Astrocyte of the hippocampus (primary cell): Measurements from ENCODE around the gene ABAT.
"Not testable (repeated sequence)": the region's sequence is repeated elsewhere in the genome, so short reads cannot be mapped to it uniquely, and the experiment has no call there.

Experiments used
- DNase-seq: peaks from one replicate; pipeline ENCODE4 v3.0.0; 2011; ENCODE audit warnings: low read depth, low spot score

ABAT gene

DNA sequence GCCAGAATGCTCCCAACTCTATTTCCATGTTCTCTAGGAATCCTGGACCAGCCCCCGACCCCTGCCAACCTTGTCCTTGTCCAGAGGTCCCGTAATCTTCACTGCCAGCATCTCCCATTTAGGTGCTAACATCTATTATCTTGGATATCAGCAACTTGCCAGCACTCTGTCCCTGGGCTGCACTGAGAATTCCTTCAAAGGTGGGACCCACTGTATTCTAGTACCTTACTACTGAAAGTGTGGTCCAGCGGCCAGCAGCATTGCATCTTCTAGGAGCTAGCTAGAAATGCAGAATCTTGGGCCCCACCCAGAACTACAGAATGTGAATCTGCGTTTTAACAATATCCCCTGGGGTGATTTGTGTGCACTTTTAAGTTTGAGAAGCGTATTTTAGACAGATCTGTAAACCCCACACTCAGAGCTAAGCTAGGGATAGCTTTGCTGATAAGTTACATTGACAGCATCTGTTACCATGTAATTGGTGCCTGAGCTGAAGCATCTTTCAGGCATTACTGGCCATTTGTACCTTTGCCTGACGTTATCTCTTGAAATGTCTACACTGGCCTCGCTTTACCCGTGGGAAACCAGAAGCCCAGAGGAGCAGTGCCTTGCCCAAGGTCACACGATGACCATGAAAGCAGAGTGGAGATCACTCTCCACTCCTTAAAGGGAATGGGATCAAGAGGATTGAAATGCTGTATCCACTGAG lies 8.3 kb downstream of the ABAT start:
- DNase-seq: no peak

DNA sequence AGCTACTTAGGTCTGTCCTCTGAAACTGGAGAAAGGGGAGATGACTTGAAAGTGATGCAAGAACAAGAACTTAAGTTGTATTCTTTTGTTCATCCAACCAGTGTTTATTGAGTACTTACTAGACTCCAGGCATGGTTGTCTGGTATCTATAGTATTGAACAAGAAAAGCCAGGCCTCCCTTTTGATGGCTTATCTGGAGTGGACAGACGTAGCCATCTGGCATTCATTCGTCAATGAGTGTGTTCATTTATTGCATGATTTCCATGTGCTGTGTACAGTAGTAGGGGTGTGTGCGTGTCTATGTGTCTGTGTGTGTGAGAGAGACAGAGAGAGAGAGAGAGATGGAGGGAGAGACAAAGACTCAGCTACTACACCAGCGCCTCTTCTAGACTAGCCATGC lies 9.2 kb downstream of the ABAT start:
- no peak for DNase-seq

- no peak for DNase-seq
These were observed 11.2 kb downstream of the ABAT start for GRCh38 chr16:8685617-8686016.

DNA sequence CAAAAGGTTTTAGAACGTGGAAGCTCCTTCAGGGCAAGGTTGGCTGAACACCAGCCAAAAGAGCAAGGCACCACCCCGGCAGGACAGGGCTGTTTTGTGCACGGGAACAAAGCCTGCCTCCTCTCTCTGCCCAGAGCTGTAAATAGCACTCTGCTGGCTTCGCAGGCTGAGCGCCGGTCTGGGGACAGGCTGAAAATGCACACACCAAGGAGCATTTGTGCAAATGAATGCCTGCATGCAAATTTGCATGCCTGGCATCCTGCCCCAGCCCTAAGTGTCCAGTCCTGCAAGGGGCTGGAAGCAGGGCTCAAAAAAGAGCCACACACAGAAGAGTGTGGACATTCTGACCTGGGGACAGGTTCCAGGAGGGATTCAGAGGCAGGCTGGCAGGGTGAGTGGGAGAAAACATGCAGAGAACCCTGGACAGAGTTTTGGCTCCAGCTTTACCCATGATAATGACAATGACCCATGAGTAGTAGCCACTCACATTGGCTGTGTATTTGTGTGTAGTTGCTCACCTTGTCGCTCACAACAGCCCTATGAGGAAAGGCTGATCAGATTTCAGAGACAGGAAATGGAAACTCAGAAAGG lies 11.7 kb downstream of the ABAT start:
- DNase-seq: peak; percentile 53

- no peak for DNase-seq
These were observed 12.5 kb downstream of the ABAT start for GRCh38 chr16:8686879-8687278.

DNA sequence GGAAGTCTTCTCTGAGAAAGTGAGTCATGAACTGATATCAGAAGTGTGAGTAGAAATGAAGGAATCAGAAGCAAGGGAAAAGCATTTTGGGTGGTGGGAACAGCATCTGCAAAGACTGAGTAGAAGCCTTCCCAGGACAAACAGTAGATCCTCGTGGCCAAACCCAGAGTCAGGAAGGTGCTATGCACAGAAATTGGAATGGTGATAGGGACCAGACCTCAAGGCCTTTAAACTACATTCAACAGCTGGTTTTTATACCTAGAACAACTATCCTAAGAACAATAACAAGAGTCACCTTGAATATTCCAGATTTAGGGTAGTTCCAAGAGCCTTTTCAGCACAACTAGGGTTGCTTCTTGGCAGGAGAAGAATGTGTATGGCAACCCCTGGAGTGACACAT lies 15.3 kb downstream of the ABAT start:
- DNase-seq: no peak

GRCh38 chr16:8691728-8692127 lies 17.3 kb downstream of the ABAT start:
- DNase-seq: no peak

- DNase-seq: no peak
These were observed 20.6 kb downstream of the ABAT start for GRCh38 chr16:8694795-8695728.

DNA sequence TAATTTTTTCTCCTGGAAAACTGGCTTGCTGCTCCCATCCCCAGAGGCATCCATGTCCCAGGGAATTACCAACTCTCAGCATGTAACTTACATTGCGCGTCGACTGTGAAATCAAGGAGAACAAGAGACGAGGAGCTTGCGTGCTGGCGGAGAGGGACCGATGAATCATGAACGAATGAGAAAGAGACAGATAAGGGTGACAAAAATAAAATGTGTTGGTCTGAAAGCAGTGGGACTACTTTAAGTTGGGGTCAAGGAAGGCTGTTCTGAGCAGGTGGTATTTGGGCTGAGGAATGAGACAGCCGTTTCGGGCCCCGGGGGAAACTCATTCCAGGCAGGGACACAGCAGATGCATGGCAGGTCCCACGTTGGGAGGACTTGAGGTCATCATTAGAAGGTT lies 22.5 kb downstream of the ABAT start:
- no peak for DNase-seq

DNA sequence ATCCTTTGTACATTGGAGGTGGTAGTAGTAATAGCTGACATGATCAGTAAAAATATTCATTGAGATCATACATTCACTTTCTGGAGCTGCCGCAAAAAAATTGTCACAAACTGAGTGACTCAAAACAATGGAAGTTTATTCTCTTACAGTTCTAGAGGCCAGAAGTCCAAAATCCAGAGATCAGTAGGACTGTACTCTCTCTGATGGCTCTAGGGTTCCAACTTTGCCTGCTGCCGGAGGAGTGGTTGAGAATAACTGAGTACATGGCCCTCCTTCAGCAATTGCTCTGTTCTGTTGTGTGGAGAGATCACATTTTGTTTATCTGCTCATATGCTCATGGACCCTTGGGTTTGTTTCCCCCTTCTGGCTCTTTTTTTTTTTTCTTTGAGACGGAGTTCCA lies 23.5 kb downstream of the ABAT start:
- no peak for DNase-seq

GRCh38 chr16:8703693-8704092 lies 29.3 kb downstream of the ABAT start:
- no peak for DNase-seq

DNA sequence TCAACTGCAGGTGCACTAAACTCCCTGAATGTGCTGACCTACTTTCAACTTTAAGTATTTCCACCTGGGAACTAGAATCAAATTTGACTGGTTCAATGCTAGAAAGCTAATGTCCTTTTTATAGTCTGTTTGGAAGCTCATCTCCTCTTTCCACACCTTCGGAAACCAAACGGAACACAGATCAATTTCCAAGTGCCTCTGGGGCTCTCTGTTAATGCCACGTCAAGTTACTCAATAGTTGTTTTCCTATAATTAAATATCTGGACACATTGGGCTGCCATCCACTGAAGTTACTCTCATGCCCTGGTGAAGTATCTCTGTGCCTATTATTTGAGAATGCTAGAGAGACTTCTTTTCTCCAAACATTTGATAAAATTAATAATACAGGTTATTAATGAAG lies 29.7 kb downstream of the ABAT start:
- DNase-seq: no peak

DNA sequence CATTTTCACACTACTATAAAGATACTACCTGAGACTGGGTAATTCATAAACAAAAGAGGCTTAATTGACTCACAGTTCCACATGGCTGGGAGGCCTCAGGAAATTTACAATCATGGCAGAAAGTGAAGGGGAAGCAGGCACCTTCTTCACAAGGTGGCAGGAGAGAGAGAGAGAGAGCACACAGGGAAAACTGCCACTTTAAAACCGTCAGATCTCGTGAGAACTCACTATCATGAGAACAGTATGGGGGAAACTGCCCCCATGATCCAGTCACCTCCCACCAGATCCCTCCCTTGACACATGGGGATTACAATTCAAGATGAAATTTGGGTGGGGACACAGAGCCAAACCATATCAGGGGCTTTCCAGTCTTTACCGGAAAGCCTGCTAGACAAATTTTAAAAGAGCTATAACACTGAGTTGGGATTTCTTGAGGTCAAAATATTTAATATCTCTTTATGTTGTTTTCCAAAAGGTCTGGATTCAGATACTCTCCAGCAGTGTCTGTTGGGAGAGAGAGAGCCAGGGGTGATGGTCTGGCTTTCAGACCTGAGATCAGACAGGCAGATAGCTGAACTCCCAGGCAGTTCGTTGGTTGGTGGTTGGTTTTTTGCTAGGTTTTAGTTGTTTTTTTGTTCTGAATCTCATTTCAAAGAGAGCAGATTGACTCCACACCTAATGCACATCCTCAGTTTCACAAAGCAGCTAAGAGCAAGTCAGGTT lies 30.8 kb downstream of the ABAT start:
- not testable (repeated sequence) for DNase-seq

- DNase-seq: no peak
These were observed 34.1 kb downstream of the ABAT start for GRCh38 chr16:8708536-8708935.

DNA sequence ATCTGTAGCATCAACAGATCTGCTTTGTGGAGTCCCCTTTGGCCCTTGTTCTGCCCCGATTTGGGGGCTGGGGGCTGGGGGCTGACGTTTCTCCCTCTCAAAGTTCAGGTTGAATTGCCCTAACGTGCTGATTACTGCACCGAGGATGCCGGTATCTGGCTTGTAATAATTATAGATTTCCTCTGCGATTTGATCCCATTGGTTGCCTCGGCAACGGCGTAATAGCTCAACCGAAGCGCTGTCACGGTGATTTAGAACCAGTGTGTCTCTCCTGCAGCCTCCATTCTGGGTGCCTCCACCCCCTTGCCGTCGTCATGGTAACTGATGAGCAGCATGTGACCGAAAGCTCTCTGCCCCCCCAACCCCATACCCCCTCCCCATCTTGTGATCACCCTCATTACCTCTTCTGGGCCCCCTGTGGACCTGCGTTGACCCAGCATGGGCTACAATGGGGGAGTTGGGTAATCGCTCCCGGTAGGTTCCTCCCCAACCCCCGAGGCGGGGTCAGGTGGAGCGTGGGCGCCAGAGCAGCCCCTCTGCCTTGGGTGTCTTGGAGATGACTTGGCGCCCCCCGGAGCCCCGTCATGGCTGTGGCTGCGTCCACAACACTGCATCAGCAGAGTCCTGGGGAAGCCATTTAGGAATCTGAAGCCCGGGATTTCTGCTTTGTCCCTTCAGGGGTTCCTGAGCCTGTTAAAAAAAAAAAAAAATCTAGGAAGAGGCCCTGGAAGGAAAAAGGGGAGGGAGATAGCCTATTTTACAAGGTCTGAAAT lies 38.4 kb downstream of the ABAT start:
- peak; percentile 18 for DNase-seq

- DNase-seq: peak; percentile 4
These were observed 39.3 kb downstream of the ABAT start for GRCh38 chr16:8713635-8714172.

GRCh38 chr16:8714174-8714573 lies 39.8 kb downstream of the ABAT start:
- DNase-seq: no peak

DNA sequence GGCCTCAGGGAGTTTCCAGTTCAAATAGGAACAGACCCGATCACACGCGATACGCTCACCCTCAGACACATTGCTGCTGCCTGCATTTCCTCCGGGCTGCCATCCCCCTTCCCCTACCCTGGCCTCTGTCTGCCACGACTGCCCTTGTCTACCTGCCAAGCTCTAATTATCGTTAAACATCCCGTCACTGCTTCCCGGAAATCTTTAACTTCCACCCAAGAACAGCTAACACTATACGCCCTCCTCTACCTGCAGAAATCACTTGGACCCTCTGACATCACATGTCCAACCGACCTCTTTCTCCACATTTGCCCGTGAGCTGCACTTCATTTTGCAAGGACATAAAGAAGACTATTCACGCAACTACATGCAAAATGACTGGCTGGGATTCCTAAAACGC lies 40.4 kb downstream of the ABAT start:
- DNase-seq: no peak

- no peak for DNase-seq
These were observed 41.6 kb downstream of the ABAT start for GRCh38 chr16:8716052-8716451.

DNA sequence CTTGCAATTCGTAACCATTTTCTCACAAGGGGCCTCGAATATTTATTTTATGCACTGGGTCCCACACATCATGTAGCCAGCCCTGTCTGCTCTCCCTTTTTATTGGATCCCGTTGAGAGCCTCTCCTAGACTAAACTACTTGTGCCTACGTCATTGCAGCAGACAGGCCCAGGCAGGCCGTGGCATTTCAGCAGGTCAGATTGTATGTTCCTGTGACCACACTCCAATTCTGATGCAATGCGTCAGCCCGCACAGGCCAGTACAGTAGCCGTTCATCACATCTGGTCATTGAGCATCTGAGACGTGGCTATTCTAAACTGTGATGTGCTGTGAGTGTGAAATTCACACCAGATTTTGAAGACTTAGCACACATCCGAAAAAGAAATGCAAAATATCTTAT lies 42.2 kb downstream of the ABAT start:
- peak; percentile 18 for DNase-seq

DNA sequence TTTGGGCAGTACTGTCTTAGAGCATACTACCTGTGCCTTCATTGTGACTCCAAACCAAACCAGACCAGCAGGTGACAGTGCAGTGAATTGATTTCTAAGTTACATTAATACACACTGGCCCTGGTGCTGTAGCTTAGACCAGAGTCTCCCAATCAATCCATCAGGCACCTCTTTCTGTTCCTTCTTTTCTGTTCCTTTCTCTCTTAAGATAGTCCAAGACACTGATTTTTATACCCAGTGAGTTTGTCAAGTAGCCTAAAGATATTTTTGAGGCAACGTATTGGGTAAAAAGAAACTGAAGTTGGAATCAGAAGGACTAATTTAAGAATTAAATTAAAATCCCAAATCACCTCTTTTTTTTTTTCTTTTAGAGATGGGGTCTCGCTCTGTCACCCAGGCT lies 43.1 kb downstream of the ABAT start:
- DNase-seq: no peak
